Stomach (tissue), 9 donors: ENCODE data around the gene FBXL7. TPM values are rescaled to one million over a fixed set of nuclear protein-coding genes. Genes with fewer than 3 reads are reported as not detected.

Experiments used
- DNase-seq, 2 donors: peaks; one replicate each; pipeline versions ENCODE4 v3.0.0 to v3.0.0-alpha.2; 2013 to 2019
- H3K27ac ChIP-seq, 5 donors: fragments of 200-600 bp in 4 of 5; sonication (generic) in 4 of 5; one replicate each; pipeline ENCODE4 v1.5.1; 2013 to 2019; ENCODE audit warnings: mild to moderate bottlenecking in 1 of 5, moderate library complexity in 1 of 5
- H3K27me3 ChIP-seq, 3 donors: fragments of 200-600 bp; sonication (generic); one replicate each; pipeline ENCODE4 v1.5.1; 2017 to 2019; ENCODE audit warnings: mixed run types in 1 of 3
- H3K36me3 ChIP-seq, 4 donors: fragments of 200-600 bp; sonication (generic); 1 replicate in 3 of 4; 2 replicates in 1 of 4; pipeline ENCODE4 v1.5.1; 2016 to 2019
- H3K4me1 ChIP-seq, 4 donors: fragments of 200-600 bp; sonication (generic); one replicate each; pipeline ENCODE4 v1.5.1; 2016 to 2019
- H3K4me3 ChIP-seq, 4 donors: fragments of 200-600 bp; sonication (generic) in 3 of 4; one replicate each; pipeline ENCODE4 v1.5.1; 2016 to 2019; ENCODE audit warnings: mild to moderate bottlenecking in 1 of 4
- H3K9me3 ChIP-seq, 4 donors: fragments of 200-600 bp; sonication (generic); one replicate each; pipeline ENCODE4 v1.5.1; 2016 to 2019
- EP300 ChIP-seq: sonication (generic); formaldehyde crosslinking; IDR thresholded peaks from one replicate; pipeline ENCODE4 v1.6.1; 2017; ENCODE audit warnings: antibody characterized with exemption
- POLR2A ChIP-seq, 4 donors: fragments of 450-650 bp; IDR thresholded peaks; one replicate each; pipeline ENCODE4 v1.6.1; 2016; ENCODE audit warnings: antibody characterized with exemption in 4 of 4, control low read depth in 2 of 4, mild to moderate bottlenecking in 1 of 4, moderate library complexity in 1 of 4
- POLR2AphosphoS5 ChIP-seq, 3 donors: sonication (generic); formaldehyde crosslinking; IDR thresholded peaks; one replicate each; pipeline ENCODE4 v1.6.1; 2016; ENCODE audit warnings: antibody characterized with exemption in 3 of 3
- WGBS, 5 donors: extraction: QIAGEN DNeasy Blood & Tissue Kit in 3 of 5; methylation state at CpG; one replicate each; pipeline versions ENCODE4 v1.1.5 to v1.1.7; 2013 to 2018; 5-methylcytosine and 5-hydroxymethylcytosine counted together
- intact Hi-C: fragments of 100-400 bp; cut with DNase I; formaldehyde crosslinking; loops from one replicate; pipeline ENCODE4 v1.15.1; 2023; ENCODE audit warnings: low total_unique reads
- polyA plus RNA-seq, 3 donors: library from polyadenylated mRNA; stranded (reverse); fragments of 200-250 nt; gene quantifications; one replicate each; pipeline ENCODE4 v1.2.3, GENCODE V29; 2013
- total RNA-seq, 5 donors: library from RNA; depleted of rRNA; stranded (reverse); fragments of >200 nt; gene quantifications; one replicate each; pipeline versions ENCODE4 v1.1.0 to v1.2.3, GENCODE V29; 2014 to 2016
- TF ChIP-seq, protein P1 (sequence below), 7 experiments: fragments of 450-650 bp in 4 of 7; fragments of 200-600 bp in 3 of 7; sonication (generic) in 3 of 7; IDR thresholded peaks; one replicate each; pipeline ENCODE4 v1.5.1; 2016 to 2019; ENCODE audit warnings: antibody characterized with exemption in 7 of 7, control low read depth in 2 of 7, mild to moderate bottlenecking in 1 of 7
- donor health status: healthy with polysubstance abuse.
- donor health status: Bipolar disorder and iron deficiency.
- donor health status: healthy.

FBXL7 gene
- total and polyA plus RNA-seq, 8 donors = 3.6 to 17.1 (median 6.8) TPM

- TF ChIP-seq EP300 (no peak), POLR2A (IDR thresholded peaks at IDR 0.05) (no peak), POLR2AphosphoS5 (IDR thresholded peaks at IDR 0.05) (no peak)
- TF ChIP-seq, protein P1, sequence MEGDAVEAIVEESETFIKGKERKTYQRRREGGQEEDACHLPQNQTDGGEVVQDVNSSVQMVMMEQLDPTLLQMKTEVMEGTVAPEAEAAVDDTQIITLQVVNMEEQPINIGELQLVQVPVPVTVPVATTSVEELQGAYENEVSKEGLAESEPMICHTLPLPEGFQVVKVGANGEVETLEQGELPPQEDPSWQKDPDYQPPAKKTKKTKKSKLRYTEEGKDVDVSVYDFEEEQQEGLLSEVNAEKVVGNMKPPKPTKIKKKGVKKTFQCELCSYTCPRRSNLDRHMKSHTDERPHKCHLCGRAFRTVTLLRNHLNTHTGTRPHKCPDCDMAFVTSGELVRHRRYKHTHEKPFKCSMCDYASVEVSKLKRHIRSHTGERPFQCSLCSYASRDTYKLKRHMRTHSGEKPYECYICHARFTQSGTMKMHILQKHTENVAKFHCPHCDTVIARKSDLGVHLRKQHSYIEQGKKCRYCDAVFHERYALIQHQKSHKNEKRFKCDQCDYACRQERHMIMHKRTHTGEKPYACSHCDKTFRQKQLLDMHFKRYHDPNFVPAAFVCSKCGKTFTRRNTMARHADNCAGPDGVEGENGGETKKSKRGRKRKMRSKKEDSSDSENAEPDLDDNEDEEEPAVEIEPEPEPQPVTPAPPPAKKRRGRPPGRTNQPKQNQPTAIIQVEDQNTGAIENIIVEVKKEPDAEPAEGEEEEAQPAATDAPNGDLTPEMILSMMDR (IDR thresholded peaks at IDR 0.05) = no peak
- Histone ChIP-seq H3K27me3 (no peaks in the 10 kb centered on the region), H3K36me3 (no peaks in the 10 kb centered on the region), H3K27ac (no peak overlapping the region), H3K9me3 (no peaks in the 10 kb centered on the region), H3K4me1 (no peaks in the 10 kb centered on the region), H3K4me3 (no peak overlapping the region)
- WGBS, 5 donors = 29 to 62% (median 57%) methylated on average over 3 to 5 of the region's 5 CpGs
- intact Hi-C loops = no loop called here
- DNase-seq = no peak
These were observed 457.1 kb downstream of the FBXL7 start for GRCh38 chr5:15957124-15957523.

GRCh38 chr5:15959370-15960164, 459.6 kb downstream of the FBXL7 start:
- TF ChIP-seq POLR2A (IDR thresholded peaks at IDR 0.05) (no peak), EP300 (no peak), POLR2AphosphoS5 (IDR thresholded peaks at IDR 0.05) (no peak)
- TF ChIP-seq, protein P1 (IDR thresholded peaks at IDR 0.05) = no peak
- 66 to 83% (median 76%) methylated on average over 7 of the region's 7 CpGs for WGBS, 5 donors
- H3K4me3 ChIP-seq = no peak overlapping the region
- peak in 1 of 2 donors; percentile 87 for DNase-seq
- intact Hi-C loops = no loop called here
- H3K9me3 ChIP-seq = no peaks in the 10 kb centered on the region
- no peak overlapping the region for H3K27ac ChIP-seq
- H3K4me1 ChIP-seq = no peaks in the 10 kb centered on the region
- H3K27me3 ChIP-seq = no peaks in the 10 kb centered on the region
- H3K36me3 ChIP-seq = no peaks in the 10 kb centered on the region

DNA sequence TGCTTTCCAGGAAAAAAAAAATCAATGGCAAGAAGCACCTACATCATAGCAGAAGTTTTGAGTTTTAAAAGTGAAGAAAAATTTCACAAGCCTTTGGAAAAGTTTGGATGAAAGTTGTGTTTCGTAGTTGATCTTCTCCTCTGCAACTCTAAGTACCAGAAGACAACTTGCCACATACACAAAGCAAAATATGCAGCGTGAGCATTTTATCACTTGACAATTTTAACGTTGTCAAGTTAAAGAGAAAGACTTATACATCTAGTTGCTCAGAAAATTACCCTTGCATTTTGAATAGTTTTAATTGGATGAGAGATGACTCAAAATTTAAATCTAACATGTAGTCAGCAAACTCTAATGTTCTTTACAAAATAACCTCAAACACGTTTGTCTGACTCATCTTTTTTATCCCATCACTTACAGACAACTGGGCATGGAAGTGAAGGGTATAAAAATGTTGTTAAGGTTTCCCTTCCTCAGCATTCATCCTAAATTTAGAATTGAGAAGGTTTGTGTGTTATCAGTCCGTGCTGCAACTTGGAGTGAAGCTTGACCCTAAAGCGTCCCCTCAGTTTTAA, 466.2 kb downstream of the FBXL7 start:
- TF ChIP-seq POLR2AphosphoS5 (IDR thresholded peaks at IDR 0.05) = no peak
- TF ChIP-seq, protein P1 (IDR thresholded peaks at IDR 0.05) = no peak
- TF ChIP-seq POLR2A (IDR thresholded peaks at IDR 0.05) = no peak
- TF ChIP-seq EP300 = no peak
- intact Hi-C loops = no loop called here
- 55 to 70% (median 62%) methylated on average over 6 of the region's 6 CpGs for WGBS, 5 donors

GRCh38 chr5:15966651-15967050, 466.7 kb downstream of the FBXL7 start:
- H3K36me3 ChIP-seq = no peaks in the 10 kb centered on the region
- TF ChIP-seq POLR2AphosphoS5 (IDR thresholded peaks at IDR 0.05) = no peak
- TF ChIP-seq, protein P1 (IDR thresholded peaks at IDR 0.05) = no peak
- no peak for TF ChIP-seq EP300
- no peak for TF ChIP-seq POLR2A (IDR thresholded peaks at IDR 0.05)
- H3K4me3 ChIP-seq = no peak overlapping the region
- intact Hi-C loops = no loop called here
- no peaks in the 10 kb centered on the region for H3K4me1 ChIP-seq
- no peaks in the 10 kb centered on the region for H3K9me3 ChIP-seq
- H3K27ac ChIP-seq = no peak overlapping the region
- H3K27me3 ChIP-seq = no peaks in the 10 kb centered on the region
- no peak for DNase-seq

More for the DNA sequence above, 466.2 kb downstream of the FBXL7 start:
- no peaks in the 10 kb centered on the region for H3K36me3 ChIP-seq
- H3K4me3 ChIP-seq = no peak overlapping the region
- H3K9me3 ChIP-seq = no peaks in the 10 kb centered on the region
- no peak overlapping the region for H3K27ac ChIP-seq
- no peak for DNase-seq
- H3K27me3 ChIP-seq = no peaks in the 10 kb centered on the region
- no peaks in the 10 kb centered on the region for H3K4me1 ChIP-seq
